Fibroblast of villous mesenchyme (primary cell): ENCODE results near the gene PLEKHG4B. TPM values are rescaled to one million over a fixed set of nuclear protein-coding genes. Genes with fewer than 3 reads are reported as not detected.

Experiments
- DNase-seq: peaks from one replicate; pipeline ENCODE4 v3.0.0-alpha.2; 2010; ENCODE audit warnings: low read depth
- H3K4me3 ChIP-seq: 2 replicates; pipeline ENCODE4 v1.5.1; 2011; ENCODE audit warnings: low read depth, mild to moderate bottlenecking, low read length
- total RNA-seq: library from RNA; depleted of rRNA; stranded (reverse); fragments of >200 nt; gene quantifications from 2 replicates; pipeline ENCODE4 v1.2.3, GENCODE V29; 2012
- TF ChIP-seq, protein P1 (sequence below): IDR thresholded peaks from 2 replicates; pipeline ENCODE4 v1.5.1; 2012; ENCODE audit warnings: low read depth, mild to moderate bottlenecking, low read length; ENCODE audit not compliant: insufficient read depth

Gene PLEKHG4B
- total RNA-seq, 1 donor: under 0.01 TPM

DNA sequence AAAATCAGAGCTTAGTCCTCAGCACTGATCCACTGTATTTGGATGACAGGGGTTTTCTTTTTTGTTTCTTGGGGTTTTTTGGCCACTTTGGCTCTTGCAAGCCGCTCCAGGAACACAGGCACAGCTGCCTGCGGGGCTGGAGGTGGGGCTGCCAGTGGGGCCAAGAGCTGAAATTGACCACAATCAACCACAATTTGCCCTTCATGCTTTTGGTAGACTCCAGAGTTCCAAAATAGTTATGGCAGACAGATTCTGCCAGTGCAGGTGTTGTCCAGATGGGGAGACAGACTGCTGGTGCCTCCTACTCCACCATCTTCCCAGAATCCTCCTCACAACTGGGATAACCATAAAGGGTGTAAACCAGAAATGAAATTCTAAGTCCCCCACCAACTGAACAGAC is 36.5 kb downstream of the PLEKHG4B start:
- no peak overlapping the region for H3K4me3 ChIP-seq
- TF ChIP-seq, protein P1, sequence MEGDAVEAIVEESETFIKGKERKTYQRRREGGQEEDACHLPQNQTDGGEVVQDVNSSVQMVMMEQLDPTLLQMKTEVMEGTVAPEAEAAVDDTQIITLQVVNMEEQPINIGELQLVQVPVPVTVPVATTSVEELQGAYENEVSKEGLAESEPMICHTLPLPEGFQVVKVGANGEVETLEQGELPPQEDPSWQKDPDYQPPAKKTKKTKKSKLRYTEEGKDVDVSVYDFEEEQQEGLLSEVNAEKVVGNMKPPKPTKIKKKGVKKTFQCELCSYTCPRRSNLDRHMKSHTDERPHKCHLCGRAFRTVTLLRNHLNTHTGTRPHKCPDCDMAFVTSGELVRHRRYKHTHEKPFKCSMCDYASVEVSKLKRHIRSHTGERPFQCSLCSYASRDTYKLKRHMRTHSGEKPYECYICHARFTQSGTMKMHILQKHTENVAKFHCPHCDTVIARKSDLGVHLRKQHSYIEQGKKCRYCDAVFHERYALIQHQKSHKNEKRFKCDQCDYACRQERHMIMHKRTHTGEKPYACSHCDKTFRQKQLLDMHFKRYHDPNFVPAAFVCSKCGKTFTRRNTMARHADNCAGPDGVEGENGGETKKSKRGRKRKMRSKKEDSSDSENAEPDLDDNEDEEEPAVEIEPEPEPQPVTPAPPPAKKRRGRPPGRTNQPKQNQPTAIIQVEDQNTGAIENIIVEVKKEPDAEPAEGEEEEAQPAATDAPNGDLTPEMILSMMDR: no peak
- DNase-seq: no peak

DNA sequence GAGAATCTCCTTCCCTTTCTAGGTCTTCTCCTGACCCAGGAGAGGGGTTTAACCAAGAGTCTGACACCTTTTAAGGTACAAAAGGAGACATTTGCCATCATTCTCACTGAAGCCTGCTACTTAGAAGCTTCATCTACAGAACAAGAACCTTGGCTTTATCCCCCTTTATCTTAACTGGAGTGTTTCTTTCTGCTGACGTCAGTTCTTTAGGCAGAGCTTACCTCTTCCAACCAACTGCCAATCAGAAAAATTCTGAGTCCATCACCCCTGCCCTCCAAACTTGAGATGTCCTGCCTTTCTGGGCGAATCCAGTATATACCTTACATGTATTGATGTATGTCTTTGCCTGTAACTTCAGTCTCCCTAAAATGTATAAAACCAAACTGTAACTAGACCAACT is 37.2 kb downstream of the PLEKHG4B start:
- TF ChIP-seq, protein P1: no peak
- DNase-seq: no peak

DNA sequence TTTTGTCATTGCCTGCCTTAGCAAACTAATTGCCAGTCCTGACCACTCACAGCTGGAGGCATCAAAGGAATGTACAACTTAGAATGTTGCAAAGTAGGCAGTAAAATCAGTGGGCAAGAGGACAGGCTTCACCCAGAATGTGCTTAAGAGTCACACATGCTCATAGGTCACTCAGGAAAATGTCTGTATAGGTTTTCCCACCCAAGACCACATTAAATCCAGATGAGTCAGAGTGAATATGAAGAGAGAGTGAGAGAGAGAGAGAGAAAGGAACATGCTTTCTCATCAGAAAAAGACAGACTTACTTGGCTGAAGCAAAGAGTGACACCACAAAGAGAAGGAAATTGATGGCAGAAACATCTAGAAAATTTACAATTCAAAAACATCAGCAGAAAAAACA is 37.9 kb downstream of the PLEKHG4B start:
- DNase-seq: peak; percentile 19
- TF ChIP-seq, protein P1: no peak
- H3K4me3 ChIP-seq: no peak overlapping the region

More for the DNA sequence above, 37.2 kb downstream of the PLEKHG4B start:
- H3K4me3 ChIP-seq: no peak overlapping the region

DNA sequence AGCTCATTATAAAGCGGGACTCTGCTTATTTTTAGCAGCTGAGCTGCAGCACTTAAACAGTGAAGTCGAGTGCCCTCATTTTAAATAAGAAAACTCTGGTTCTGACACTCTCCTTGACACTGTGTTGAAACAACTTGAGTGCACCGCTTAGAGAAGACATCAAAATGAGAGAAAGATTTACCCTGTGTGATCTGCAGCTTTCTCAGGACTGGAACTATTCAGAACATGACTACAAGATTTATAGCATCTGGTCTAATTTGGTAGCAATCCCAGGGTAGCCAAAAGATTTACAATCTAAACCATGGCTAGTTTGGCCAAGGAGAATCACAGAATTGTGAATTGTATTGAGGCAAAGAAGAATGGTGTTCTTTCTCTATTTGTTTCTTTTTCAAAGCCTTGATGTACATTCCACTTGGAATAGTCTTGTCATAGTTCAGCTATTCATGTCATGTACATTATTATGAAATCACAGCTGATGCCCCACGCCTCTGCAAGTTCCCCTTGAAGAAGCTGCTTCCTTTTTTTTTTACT is 38.7 kb downstream of the PLEKHG4B start:
- DNase-seq: no peak
- no peak overlapping the region for H3K4me3 ChIP-seq
- TF ChIP-seq, protein P1: no peak

DNA sequence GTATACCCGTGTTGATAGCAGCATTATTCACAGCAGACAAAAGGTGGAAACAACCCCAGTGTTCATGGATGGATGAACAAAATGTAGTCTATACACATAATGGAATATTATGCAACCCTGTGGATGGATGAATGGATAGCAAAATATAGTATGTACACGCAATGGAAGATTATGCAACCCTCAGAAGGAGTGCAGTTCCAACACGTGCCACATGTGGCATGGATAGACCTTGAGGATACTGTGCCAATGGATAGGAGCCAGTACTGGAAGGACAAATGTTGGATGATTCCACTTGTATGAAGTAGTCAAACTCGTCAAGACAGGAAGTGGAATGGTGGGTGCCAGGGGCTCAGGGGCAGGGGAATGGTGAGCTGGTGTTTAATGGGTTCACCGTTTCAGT is 44.9 kb downstream of the PLEKHG4B start:
- no peak overlapping the region for H3K4me3 ChIP-seq
- DNase-seq: no peak
- TF ChIP-seq, protein P1: no peak

DNA sequence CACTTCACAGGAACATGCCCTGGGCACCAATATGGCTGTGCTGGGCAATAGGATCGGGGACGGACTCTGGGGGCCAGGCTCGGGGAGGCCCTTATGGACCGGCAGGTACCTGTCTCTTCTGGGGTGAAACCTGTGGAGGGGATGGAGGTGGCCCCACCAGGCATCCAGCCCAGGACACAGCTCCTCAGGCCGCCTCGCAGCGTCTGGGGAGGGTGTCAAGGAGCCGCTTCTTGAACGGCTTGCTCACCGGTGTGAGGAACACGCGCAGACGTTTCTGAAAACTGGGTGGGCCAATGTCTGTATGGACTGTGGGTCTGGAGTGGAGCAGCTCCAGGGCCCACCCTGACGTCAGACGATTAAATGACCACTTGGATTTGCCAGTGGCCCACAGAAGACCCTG is 45.8 kb downstream of the PLEKHG4B start:
- no peak for DNase-seq
- TF ChIP-seq, protein P1: no peak
- no peak overlapping the region for H3K4me3 ChIP-seq

DNA sequence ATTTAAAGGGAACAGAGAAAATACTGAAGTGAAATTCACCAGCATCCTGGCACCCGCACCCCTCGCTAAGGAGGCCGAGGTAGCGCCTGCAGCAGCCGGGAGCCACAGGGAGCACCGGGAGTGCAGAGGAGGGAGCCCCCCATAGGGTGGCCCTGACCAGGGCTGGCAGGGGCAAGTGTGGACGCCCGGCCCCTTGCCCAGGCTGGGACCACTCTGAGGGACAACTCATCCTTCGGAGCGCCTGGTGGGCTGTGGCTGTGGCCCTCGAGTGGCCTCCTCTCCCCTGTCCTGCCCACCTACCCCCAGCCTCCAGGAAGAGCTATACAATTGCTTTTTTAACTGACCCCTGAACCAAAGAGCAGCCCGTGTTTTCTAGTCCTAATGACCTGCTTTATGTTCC is 47.0 kb downstream of the PLEKHG4B start:
- DNase-seq: no peak
- TF ChIP-seq, protein P1: no peak
- H3K4me3 ChIP-seq: no peak overlapping the region
